Stomach smooth muscle (tissue), 2 donors: ENCODE data around the gene MAP3K7CL.

Experiments
- H3K27ac ChIP-seq: one replicate; pipeline ENCODE4 v1.7.0; 2013; ENCODE audit warnings: mild to moderate bottlenecking, low read length, inconsistent platforms
- H3K27me3 ChIP-seq, 2 donors: one replicate each; pipeline ENCODE4 v1.7.0; 2013; ENCODE audit warnings: low read length in 2 of 2; ENCODE audit not compliant: insufficient read depth in 2 of 2, control insufficient read depth in 1 of 2
- H3K36me3 ChIP-seq, 2 donors: one replicate each; pipeline ENCODE4 v1.7.0; 2013; ENCODE audit warnings: low read length in 2 of 2; ENCODE audit not compliant: control insufficient read depth in 2 of 2, insufficient read depth in 2 of 2
- H3K4me1 ChIP-seq: one replicate; pipeline ENCODE4 v1.7.0; 2013; ENCODE audit warnings: low read length; ENCODE audit not compliant: control insufficient read depth, insufficient read depth
- H3K4me3 ChIP-seq, 2 donors: one replicate each; pipeline ENCODE4 v1.7.0; 2013; ENCODE audit warnings: low read length in 2 of 2
- H3K9ac ChIP-seq, 2 donors: one replicate each; pipeline ENCODE4 v1.7.0; 2013; ENCODE audit warnings: low read length in 2 of 2, mild to moderate bottlenecking in 1 of 2
- H3K9me3 ChIP-seq, 2 donors: one replicate each; pipeline ENCODE4 v1.7.0; 2013; ENCODE audit warnings: low read length in 2 of 2; ENCODE audit not compliant: control insufficient read depth in 2 of 2
- donor health status: healthy.
- donor health status: Pancreatic carcinoma.

MAP3K7CL gene

DNA sequence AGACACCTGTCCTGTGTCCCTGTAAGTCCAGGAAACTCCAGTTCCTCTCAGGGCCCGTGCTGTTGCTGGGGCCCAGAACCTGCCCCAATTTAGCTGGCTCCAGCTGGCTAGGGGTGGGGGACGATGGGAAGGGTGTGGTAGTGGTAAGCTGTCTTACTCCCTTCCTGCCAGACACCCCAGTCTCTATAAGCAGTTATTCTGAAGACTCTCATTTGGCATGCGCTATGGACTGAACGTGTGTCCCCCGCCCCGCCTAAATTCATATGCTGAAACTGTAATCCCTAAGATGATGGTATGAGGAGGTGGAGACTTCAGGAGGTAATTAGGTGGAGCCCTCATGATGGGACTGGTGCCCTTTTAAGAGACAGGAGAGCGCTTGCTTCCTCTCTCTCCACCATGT is 82.0 kb downstream of the MAP3K7CL start:
- H3K9me3 ChIP-seq = no peaks in the 10 kb centered on the region
- no peaks in the 10 kb centered on the region for H3K36me3 ChIP-seq
- H3K4me1 ChIP-seq = no peaks in the 10 kb centered on the region
- no peak overlapping the region for H3K27ac ChIP-seq
- H3K27me3 ChIP-seq = no peaks in the 10 kb centered on the region
- H3K4me3 ChIP-seq = no peak overlapping the region
- no peak overlapping the region for H3K9ac ChIP-seq

DNA sequence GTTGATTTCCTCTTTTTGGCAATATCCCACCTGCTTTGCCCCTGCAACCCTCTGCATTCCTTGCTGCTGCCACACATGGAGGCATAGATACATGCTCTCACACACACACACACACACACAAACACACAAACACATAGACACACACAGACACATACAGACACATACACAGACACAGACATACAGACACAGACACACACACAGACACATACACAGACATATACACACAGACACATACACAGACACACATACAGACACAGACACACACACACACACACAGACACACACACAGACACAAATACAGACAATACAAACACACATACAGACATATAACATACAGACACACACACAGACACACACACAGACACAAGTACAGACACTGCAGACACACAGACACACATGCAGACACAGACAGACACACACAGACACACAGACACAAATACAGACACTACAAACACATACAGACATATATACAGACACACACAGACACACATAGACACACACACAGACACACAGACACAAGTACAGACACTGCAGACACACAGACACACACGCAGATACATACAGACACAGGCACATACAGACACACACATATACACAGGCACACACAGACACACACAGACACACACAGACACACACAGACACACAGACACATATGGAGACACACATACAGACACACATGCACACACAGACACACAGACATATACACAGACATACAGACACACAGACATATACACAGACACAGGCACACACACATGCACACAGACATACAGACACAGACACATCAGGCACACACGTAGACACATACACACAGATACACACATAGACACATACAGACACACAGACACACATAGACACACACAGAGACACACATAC is 83.3 kb downstream of the MAP3K7CL start:
- H3K4me1 ChIP-seq = no peaks in the 10 kb centered on the region
- no peaks in the 10 kb centered on the region for H3K36me3 ChIP-seq

DNA sequence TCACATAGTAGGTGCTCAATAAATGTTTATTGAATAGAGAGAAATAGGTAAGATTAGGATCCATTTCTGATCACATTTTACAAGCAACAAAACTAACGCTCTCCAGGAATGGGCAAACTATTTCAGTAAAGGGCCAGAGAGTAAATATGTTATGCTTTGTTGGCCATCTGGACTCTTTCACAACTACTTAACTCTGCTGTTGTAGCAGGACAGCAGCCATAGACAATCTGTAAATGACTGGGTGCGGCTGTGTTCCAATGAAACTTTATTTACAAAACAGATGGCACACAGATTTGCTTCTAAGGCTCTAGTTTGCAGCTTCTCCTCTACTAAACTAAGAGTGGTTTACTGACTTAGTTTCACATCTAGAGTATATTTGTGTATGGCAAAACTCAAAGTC is 85.3 kb downstream of the MAP3K7CL start:
- no peak overlapping the region for H3K9ac ChIP-seq
- no peaks in the 10 kb centered on the region for H3K27me3 ChIP-seq
- no peaks in the 10 kb centered on the region for H3K9me3 ChIP-seq
- H3K27ac ChIP-seq = no peak overlapping the region
- no peaks in the 10 kb centered on the region for H3K36me3 ChIP-seq
- no peak overlapping the region for H3K4me3 ChIP-seq
- H3K4me1 ChIP-seq = no peaks in the 10 kb centered on the region

More for the DNA sequence above, 83.3 kb downstream of the MAP3K7CL start:
- Histone ChIP-seq H3K9me3 (no peaks in the 10 kb centered on the region), H3K4me3 (no peak overlapping the region), H3K9ac (no peak overlapping the region), H3K27ac (no peak overlapping the region), H3K27me3 (no peaks in the 10 kb centered on the region)

DNA sequence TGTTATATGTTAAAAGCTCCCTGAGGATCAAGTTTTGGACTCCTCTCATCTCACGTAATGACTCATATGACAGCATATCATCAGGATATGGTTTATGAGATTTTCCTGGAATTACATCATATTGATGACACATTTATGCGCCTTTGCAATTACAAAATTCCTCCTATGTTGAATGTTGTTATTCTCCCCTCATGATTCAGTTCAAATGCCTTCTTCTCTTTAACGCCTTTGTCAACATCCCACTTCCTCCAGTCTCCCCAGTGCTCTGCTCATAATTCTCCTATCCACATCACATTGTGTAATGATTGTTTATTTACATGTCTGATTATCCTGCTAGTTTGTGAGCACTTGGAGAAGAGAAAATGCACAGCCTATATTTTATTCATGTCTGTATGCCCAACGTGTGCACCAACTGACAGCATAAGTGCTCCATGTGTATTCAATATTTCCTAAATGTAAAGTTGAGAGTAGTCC is 87.4 kb downstream of the MAP3K7CL start:
- no peaks in the 10 kb centered on the region for H3K9me3 ChIP-seq
- no peaks in the 10 kb centered on the region for H3K27me3 ChIP-seq
- H3K36me3 ChIP-seq = no peaks in the 10 kb centered on the region
- H3K9ac ChIP-seq = no peak overlapping the region
- H3K27ac ChIP-seq = no peak overlapping the region
- no peak overlapping the region for H3K4me3 ChIP-seq
- H3K4me1 ChIP-seq = no peaks in the 10 kb centered on the region

DNA sequence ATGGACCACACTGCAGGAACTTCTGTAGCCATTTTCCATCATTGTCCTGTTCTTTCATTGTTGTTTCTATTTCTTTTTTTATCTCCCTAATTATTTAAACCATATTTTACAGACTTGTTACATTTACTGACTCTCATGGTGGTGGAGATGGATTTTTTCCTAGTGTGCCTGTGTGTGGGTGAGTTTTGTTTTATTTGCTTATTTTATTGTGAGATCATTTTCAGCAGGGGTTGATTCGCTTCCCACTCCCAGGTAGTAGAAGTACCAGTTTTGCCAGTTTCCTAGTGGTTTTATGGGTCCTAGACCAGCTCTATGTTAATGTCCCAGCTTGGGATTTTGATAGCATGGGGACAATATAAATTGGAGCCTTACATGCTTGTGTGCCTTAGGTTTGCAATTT is 88.3 kb downstream of the MAP3K7CL start:
- H3K9me3 ChIP-seq = no peaks in the 10 kb centered on the region
- H3K27me3 ChIP-seq = no peaks in the 10 kb centered on the region
- H3K4me1 ChIP-seq = no peaks in the 10 kb centered on the region
- no peak overlapping the region for H3K27ac ChIP-seq
- no peak overlapping the region for H3K9ac ChIP-seq
- H3K4me3 ChIP-seq = no peak overlapping the region
- no peaks in the 10 kb centered on the region for H3K36me3 ChIP-seq

DNA sequence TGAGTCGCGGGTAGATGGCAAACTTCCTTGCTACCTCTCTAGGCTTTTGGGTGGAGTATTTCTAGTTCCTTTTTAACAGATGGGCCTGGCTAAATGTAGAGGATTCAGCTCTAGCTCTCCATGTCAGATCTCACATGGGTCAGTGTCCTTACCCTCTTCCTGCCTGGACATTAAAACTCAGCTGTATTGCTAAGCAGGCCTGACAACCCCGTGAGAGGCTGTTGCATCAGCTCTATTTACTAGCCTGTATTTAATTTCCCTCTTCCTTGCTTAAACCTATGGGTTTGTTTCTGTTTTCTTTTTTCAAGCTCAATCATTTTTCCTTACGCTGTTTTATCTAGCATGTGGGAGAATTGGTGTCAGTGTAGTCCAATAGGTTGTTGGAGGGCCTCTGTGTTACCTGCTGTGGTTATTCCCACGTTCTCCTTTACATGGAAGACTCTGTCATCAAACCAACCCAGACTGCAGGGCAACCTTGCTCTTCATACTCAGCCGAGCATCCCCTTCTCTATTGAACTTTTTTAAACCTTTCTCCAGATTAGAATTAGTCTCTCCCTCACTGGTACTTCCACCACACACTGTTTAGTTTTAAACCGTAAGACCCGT is 88.8 kb downstream of the MAP3K7CL start:
- Histone ChIP-seq H3K9me3 (no peaks in the 10 kb centered on the region), H3K27me3 (no peaks in the 10 kb centered on the region), H3K4me1 (no peaks in the 10 kb centered on the region), H3K27ac (no peak overlapping the region), H3K36me3 (no peaks in the 10 kb centered on the region), H3K4me3 (no peak overlapping the region), H3K9ac (no peak overlapping the region)

DNA sequence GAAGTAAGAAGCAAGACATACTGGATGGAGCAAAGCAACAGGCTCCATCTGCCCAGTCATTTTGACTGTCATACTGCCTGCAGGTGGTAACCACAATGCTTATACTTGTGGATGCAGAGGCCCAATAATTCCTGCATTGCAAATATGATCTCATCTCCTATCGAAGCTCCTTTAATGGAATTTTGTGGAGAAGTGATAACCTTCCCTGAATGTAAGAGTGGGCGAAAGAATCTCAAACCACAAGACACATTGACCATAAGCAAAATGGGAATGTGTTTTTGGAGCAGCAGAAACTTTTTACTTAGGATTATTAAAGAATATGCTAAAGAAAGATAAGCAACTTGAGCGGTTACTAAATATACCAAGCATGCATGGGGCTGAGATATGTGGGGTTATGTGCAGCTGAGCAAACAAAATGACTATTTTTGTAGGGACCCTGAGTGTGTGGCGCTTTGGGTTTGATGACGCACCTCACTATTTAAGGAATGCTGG is 90.9 kb downstream of the MAP3K7CL start:
- H3K27ac ChIP-seq = no peak overlapping the region
- H3K27me3 ChIP-seq = no peaks in the 10 kb centered on the region
- H3K9me3 ChIP-seq = no peaks in the 10 kb centered on the region
- no peak overlapping the region for H3K4me3 ChIP-seq
- no peaks in the 10 kb centered on the region for H3K4me1 ChIP-seq
- H3K36me3 ChIP-seq = no peaks in the 10 kb centered on the region
- H3K9ac ChIP-seq = no peak overlapping the region

DNA sequence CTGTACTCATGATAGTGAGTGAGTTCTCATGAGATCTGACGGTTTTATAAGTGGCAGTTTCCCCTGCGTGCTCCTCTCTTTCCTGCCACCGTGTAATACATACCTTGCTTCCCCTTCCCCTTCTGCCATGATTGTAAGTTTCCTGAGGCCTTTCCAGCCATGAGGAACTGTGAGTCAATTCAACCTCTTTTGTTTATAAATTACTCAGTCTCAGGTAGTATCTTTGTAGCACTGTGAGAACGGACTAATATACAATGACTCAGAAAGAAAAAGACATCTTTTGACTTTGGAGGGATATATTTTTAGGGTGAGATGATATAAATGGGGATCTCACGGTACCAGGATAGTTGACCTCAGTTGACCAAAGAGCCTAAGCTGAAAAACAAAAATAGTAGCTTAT is 93.6 kb downstream of the MAP3K7CL start:
- Histone ChIP-seq H3K4me3 (no peak overlapping the region), H3K36me3 (no peaks in the 10 kb centered on the region), H3K9ac (no peak overlapping the region), H3K9me3 (no peaks in the 10 kb centered on the region), H3K27me3 (no peaks in the 10 kb centered on the region), H3K27ac (no peak overlapping the region), H3K4me1 (no peaks in the 10 kb centered on the region)
